Neural progenitor cell (in vitro differentiated cells): ENCODE measurements around the gene ASPN. TPM values are rescaled to one million over a fixed set of nuclear protein-coding genes. Genes with fewer than 3 reads are reported as not detected.

Source experiments
- DNase-seq: peaks from one replicate; pipeline ENCODE4 v3.0.0-alpha.2; 2016; ENCODE audit warnings: low spot score
- H2AFZ ChIP-seq: fragments of 200-600 bp; sonication (generic); replicated peaks from 2 replicates; pipeline ENCODE4 v1.6.1; 2016; ENCODE audit warnings: antibody characterized with exemption
- H3F3A ChIP-seq: fragments of 200-600 bp; sonication (generic); 2 replicates; pipeline ENCODE4 v1.6.1; 2016; ENCODE audit warnings: antibody characterized with exemption, low read depth
- H3K27ac ChIP-seq: fragments of 200-600 bp; sonication (generic); 2 replicates; pipeline ENCODE4 v1.5.1; 2016; ENCODE audit warnings: mild to moderate bottlenecking
- H3K27me3 ChIP-seq: fragments of 200-600 bp; sonication (generic); 2 replicates; pipeline ENCODE4 v1.6.1; 2016; ENCODE audit warnings: mild to moderate bottlenecking, moderate library complexity
- H3K36me3 ChIP-seq: fragments of 200-600 bp; sonication (generic); 2 replicates; pipeline ENCODE4 v1.5.1; 2016
- H3K4me1 ChIP-seq: fragments of 200-600 bp; sonication (generic); 2 replicates; pipeline ENCODE4 v1.6.1; 2016; ENCODE audit warnings: mixed run types
- H3K4me2 ChIP-seq: fragments of 200-600 bp; sonication (generic); 2 replicates; pipeline ENCODE4 v1.6.1; 2016
- H3K4me3 ChIP-seq: fragments of 200-600 bp; sonication (generic); 2 replicates; pipeline ENCODE4 v1.5.1; 2016
- H3K79me2 ChIP-seq: fragments of 200-600 bp; sonication (generic); 2 replicates; pipeline ENCODE4 v1.6.1; 2016; ENCODE audit warnings: low read depth
- H3K9ac ChIP-seq: fragments of 200-600 bp; sonication (generic); 2 replicates; pipeline ENCODE4 v1.6.1; 2016
- H3K9me3 ChIP-seq: fragments of 200-600 bp; sonication (generic); 2 replicates; pipeline ENCODE4 v1.5.1; 2016; ENCODE audit warnings: low read depth
- H4K20me1 ChIP-seq: fragments of 200-600 bp; sonication (generic); 2 replicates; pipeline ENCODE4 v1.6.1; 2016; ENCODE audit warnings: low read depth
- H3K27ac Mint-ChIP-seq: 3 replicates; pipeline ENCODE4 v1.8.0; 2021; ENCODE audit warnings: mixed read lengths
- H3K27me3 Mint-ChIP-seq: 2 replicates; pipeline ENCODE4 v1.8.0; 2022; ENCODE audit warnings: low read depth, mild to moderate bottlenecking, inconsistent platforms, moderate library complexity, mixed read lengths; ENCODE audit not compliant: insufficient read depth
- H3K36me3 Mint-ChIP-seq: 3 replicates; pipeline ENCODE4 v1.8.0; 2021; ENCODE audit warnings: mixed read lengths
- H3K4me1 Mint-ChIP-seq: 3 replicates; pipeline ENCODE4 v1.8.0; 2021; ENCODE audit warnings: mixed read lengths
- H3K4me3 Mint-ChIP-seq: 3 replicates; pipeline ENCODE4 v1.8.0; 2021; ENCODE audit warnings: mild to moderate bottlenecking, moderate library complexity, mixed read lengths
- H3K9me3 Mint-ChIP-seq: 3 replicates; pipeline ENCODE4 v1.8.0; 2020; ENCODE audit warnings: mixed read lengths
- EZH2 ChIP-seq: fragments of 200-600 bp; sonication (generic); IDR thresholded peaks from 2 replicates; pipeline ENCODE4 v1.6.1; 2017; ENCODE audit warnings: antibody characterized with exemption, mild to moderate bottlenecking, moderate library complexity
- EZH2phosphoT487 ChIP-seq: fragments of 200-600 bp; sonication (generic); IDR thresholded peaks from 2 replicates; pipeline ENCODE4 v1.6.1; 2017; ENCODE audit warnings: antibody characterized with exemption
- total RNA-seq: library from RNA; depleted of rRNA; stranded (reverse); fragments of >200 nt; gene quantifications from 2 replicates; pipeline ENCODE4 v1.2.3, GENCODE V29; 2015; ENCODE audit warnings: low replicate concordance
- TF ChIP-seq, protein P1 (sequence below): fragments of 200-600 bp; sonication (generic); IDR thresholded peaks from 2 replicates; pipeline ENCODE4 v1.5.1; 2017; ENCODE audit warnings: antibody characterized with exemption, mild to moderate bottlenecking

The ASPN gene
- total RNA-seq, 1 donor from 2014 or later = not detected

- H3K27ac Mint-ChIP-seq = no peak overlapping the region
- no peaks in the 10 kb centered on the region for H3F3A ChIP-seq
These were observed 34.7 kb upstream of the ASPN start for GRCh38 chr9:92517046-92517445.

DNA sequence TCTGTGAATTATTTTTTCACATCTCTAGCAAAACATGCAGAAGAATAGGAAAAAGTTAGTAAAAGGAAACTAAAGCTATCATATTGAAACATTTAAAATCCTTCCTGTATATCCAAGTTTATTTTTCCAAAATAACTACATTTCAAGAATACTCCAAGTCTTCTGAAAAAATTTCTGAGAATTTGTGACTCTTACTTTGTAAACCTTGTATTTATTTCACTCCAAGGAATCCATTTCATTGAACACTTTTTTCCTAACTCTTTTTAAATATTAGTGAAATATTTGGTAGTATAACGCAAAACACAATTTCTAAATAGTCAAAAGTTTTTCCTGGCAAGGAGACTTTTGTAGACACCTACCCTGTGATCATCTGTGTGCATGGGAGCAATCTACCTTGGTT, 34.2 kb upstream of the ASPN start:
- Histone ChIP-seq H2AFZ (no peak overlapping the region), H3F3A (no peaks in the 10 kb centered on the region), H3K27me3 (no peaks in the 10 kb centered on the region), H3K79me2 (no peaks in the 10 kb centered on the region), H3K4me1 (peaks cover 10% of the 10 kb centered on the region), H3K36me3 (no peaks in the 10 kb centered on the region), H3K9ac (no peak overlapping the region), H3K4me3 (no peak overlapping the region), H3K4me2 (no peak overlapping the region), H4K20me1 (no peaks in the 10 kb centered on the region), H3K9me3 (no peaks in the 10 kb centered on the region), H3K27ac (no peak overlapping the region)
- H3K9me3 Mint-ChIP-seq = no peaks in the 10 kb centered on the region
- H3K4me3 Mint-ChIP-seq = no peak overlapping the region
- no peak for TF ChIP-seq EZH2phosphoT487
- no peak for TF ChIP-seq EZH2
- TF ChIP-seq, protein P1, sequence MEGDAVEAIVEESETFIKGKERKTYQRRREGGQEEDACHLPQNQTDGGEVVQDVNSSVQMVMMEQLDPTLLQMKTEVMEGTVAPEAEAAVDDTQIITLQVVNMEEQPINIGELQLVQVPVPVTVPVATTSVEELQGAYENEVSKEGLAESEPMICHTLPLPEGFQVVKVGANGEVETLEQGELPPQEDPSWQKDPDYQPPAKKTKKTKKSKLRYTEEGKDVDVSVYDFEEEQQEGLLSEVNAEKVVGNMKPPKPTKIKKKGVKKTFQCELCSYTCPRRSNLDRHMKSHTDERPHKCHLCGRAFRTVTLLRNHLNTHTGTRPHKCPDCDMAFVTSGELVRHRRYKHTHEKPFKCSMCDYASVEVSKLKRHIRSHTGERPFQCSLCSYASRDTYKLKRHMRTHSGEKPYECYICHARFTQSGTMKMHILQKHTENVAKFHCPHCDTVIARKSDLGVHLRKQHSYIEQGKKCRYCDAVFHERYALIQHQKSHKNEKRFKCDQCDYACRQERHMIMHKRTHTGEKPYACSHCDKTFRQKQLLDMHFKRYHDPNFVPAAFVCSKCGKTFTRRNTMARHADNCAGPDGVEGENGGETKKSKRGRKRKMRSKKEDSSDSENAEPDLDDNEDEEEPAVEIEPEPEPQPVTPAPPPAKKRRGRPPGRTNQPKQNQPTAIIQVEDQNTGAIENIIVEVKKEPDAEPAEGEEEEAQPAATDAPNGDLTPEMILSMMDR = no peak
- no peak overlapping the region for H3K27ac Mint-ChIP-seq
- H3K4me1 Mint-ChIP-seq = peaks cover 2% of the 10 kb centered on the region
- H3K36me3 Mint-ChIP-seq = no peaks in the 10 kb centered on the region
- H3K27me3 Mint-ChIP-seq = no peaks in the 10 kb centered on the region
- no peak for DNase-seq

More at GRCh38 chr9:92517046-92517445, 34.7 kb upstream of the ASPN start:
- Mint-ChIP-seq H3K4me1 (peaks cover 2% of the 10 kb centered on the region), H3K27me3 (no peaks in the 10 kb centered on the region), H3K9me3 (no peaks in the 10 kb centered on the region), H3K36me3 (no peaks in the 10 kb centered on the region), H3K4me3 (no peak overlapping the region)
- Histone ChIP-seq H4K20me1 (no peaks in the 10 kb centered on the region), H3K4me2 (no peak overlapping the region), H3K9me3 (no peaks in the 10 kb centered on the region), H3K79me2 (no peaks in the 10 kb centered on the region), H3K4me1 (peaks cover 10% of the 10 kb centered on the region), H2AFZ (no peak overlapping the region), H3K27me3 (no peaks in the 10 kb centered on the region), H3K36me3 (no peaks in the 10 kb centered on the region), H3K4me3 (no peak overlapping the region), H3K9ac (no peak overlapping the region), H3K27ac (no peak overlapping the region)
- TF ChIP-seq, protein P1 = no peak
- TF ChIP-seq EZH2 = no peak
- TF ChIP-seq EZH2phosphoT487 = no peak
- peak; percentile 61 for DNase-seq

DNA sequence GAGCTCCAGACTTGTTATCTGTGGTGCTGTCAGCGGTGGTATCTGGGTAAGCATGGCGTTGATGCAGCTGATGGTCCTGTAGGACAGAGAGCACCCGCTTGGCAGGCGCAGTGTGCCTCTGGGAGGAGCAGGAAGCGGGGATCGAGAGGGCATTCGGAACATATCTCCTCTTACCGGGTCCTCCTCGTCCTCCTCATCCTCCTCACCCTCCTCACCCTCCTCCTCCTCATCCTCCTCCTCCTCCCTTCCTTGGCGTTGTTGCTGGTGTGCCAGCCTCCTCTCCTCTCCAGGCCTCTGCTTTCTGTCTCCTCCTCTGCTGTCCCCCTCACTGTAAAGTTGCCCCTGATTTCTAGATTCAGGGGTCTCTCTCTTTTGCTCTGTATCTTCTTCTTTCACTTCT, 32.3 kb upstream of the ASPN start:
- H3K9me3 Mint-ChIP-seq = no peaks in the 10 kb centered on the region
- H3K9me3 ChIP-seq = no peaks in the 10 kb centered on the region

More for the DNA sequence above, 32.3 kb upstream of the ASPN start:
- Histone ChIP-seq H2AFZ (no peak overlapping the region), H4K20me1 (no peaks in the 10 kb centered on the region), H3K4me1 (peaks cover 10% of the 10 kb centered on the region), H3K36me3 (no peaks in the 10 kb centered on the region), H3K27me3 (no peaks in the 10 kb centered on the region), H3K4me2 (no peak overlapping the region), H3K27ac (no peak overlapping the region), H3K9ac (no peak overlapping the region), H3F3A (no peaks in the 10 kb centered on the region), H3K79me2 (no peaks in the 10 kb centered on the region), H3K4me3 (no peak overlapping the region)
- Mint-ChIP-seq H3K27ac (no peak overlapping the region), H3K4me3 (no peak overlapping the region), H3K36me3 (no peaks in the 10 kb centered on the region), H3K4me1 (peaks cover 2% of the 10 kb centered on the region), H3K27me3 (no peaks in the 10 kb centered on the region)
- DNase-seq = no peak
- TF ChIP-seq EZH2 = no peak
- TF ChIP-seq, protein P1 = no peak
- no peak for TF ChIP-seq EZH2phosphoT487
